Left lung (tissue), 10 donors: ENCODE results near the gene SPATA9. TPM values are rescaled to one million over a fixed set of nuclear protein-coding genes. Genes with fewer than 3 reads are reported as not detected.

ENCODE experiments used
- ATAC-seq: fragments of 200-7000 bp; cut with Tn5 transposase; one replicate; pipeline ENCODE4 v1.9.1; 2020; ENCODE audit warnings: moderate library complexity
- DNase-seq, 4 donors: peaks; one replicate each; pipeline ENCODE4 v3.0.0-alpha.2; 2013 to 2020
- H3K27ac ChIP-seq, 2 donors: fragments of 200-600 bp; sonication (generic) in 1 of 2; one replicate each; pipeline versions ENCODE4 v1.5.0 to v1.8.0; 2020 to 2021
- H3K27me3 ChIP-seq, 2 donors: fragments of 200-600 bp; sonication (generic) in 1 of 2; one replicate each; pipeline versions ENCODE4 v1.5.0 to v1.8.0; 2020 to 2021
- H3K36me3 ChIP-seq, 2 donors: fragments of 200-600 bp; sonication (generic) in 1 of 2; one replicate each; pipeline versions ENCODE4 v1.5.0 to v1.8.0; 2020 to 2021
- H3K4me1 ChIP-seq, 2 donors: fragments of 200-600 bp; one replicate each; pipeline ENCODE4 v1.8.0; 2021
- H3K4me3 ChIP-seq, 2 donors: fragments of 200-600 bp; sonication (generic) in 1 of 2; one replicate each; pipeline versions ENCODE4 v1.5.0 to v1.8.0; 2020 to 2021; ENCODE audit warnings: mild to moderate bottlenecking in 1 of 2
- H3K9me3 ChIP-seq, 2 donors: fragments of 200-600 bp; sonication (generic) in 1 of 2; one replicate each; pipeline versions ENCODE4 v1.5.0 to v1.8.0; 2020 to 2021
- CTCF ChIP-seq, 2 donors: fragments of 200-600 bp; sonication (generic) in 1 of 2; IDR thresholded peaks; one replicate each; pipeline versions ENCODE4 v1.5.0 to v1.8.0; 2021; ENCODE audit warnings: antibody characterized with exemption in 2 of 2
- intact Hi-C, 2 donors: fragments of 100-400 bp; cut with DNase I; formaldehyde crosslinking; loops; one replicate each; pipeline versions ENCODE4 v1.11.2 to v1.14.2; 2022
- polyA plus RNA-seq, 6 donors: library from polyadenylated mRNA; unstranded; fragments of 120-200 nt; gene quantifications; one replicate each; pipeline ENCODE4 v1.2.1, GENCODE V29; 2013; ENCODE audit not compliant: insufficient read length in 6 of 6
- total RNA-seq, 2 donors: library from RNA; stranded (reverse); fragmentation: NEBNext Ultra II Directional; extraction: Animal tissue kit (Norgen Biotek cat#: 25700); gene quantifications; one replicate each; pipeline ENCODE4 v1.2.1, GENCODE V29; 2021
- donor health status: DM: no; HTN: yes; CAD: no.
- donor health status: DM: no; HTN: no; CAD: no.

The SPATA9 gene
- total and polyA plus RNA-seq, 8 donors = 0.31 to 2.3 (median 1.3) TPM

- intact Hi-C loops = no loop called here
- H3K27ac ChIP-seq = no peak overlapping the region
- DNase-seq (no peak), ATAC-seq (no peak)
- no peaks in the 10 kb centered on the region for H3K27me3 ChIP-seq
- no peaks in the 10 kb centered on the region for H3K36me3 ChIP-seq
- no peaks in the 10 kb centered on the region for H3K9me3 ChIP-seq
- no peak overlapping the region for H3K4me3 ChIP-seq
- H3K4me1 ChIP-seq = no peaks in the 10 kb centered on the region
- no peak for TF ChIP-seq CTCF (IDR thresholded peaks at IDR 0.05)
Measured at GRCh38 chr5:95686651-95687050, 3.9 kb upstream of the SPATA9 start.

- intact Hi-C loops = no loop called here
- DNase-seq = no peak
Measured at GRCh38 chr5:95684361-95684760, 1.6 kb upstream of the SPATA9 start.

GRCh38 chr5:95673081-95673480 is 9.7 kb downstream of the SPATA9 start:
- Histone ChIP-seq H3K36me3 (no peaks in the 10 kb centered on the region), H3K9me3 (no peaks in the 10 kb centered on the region), H3K4me3 (no peak overlapping the region), H3K4me1 (peaks cover 0 to 4% of the 10 kb centered on the region in 2 donors), H3K27ac (no peak overlapping the region), H3K27me3 (no peaks in the 10 kb centered on the region)
- no peak for TF ChIP-seq CTCF (IDR thresholded peaks at IDR 0.05)
- no peak for DNase-seq
- intact Hi-C loops = no loop called here
- no peak for ATAC-seq

More at GRCh38 chr5:95684361-95684760, 1.6 kb upstream of the SPATA9 start:
- no peaks in the 10 kb centered on the region for H3K9me3 ChIP-seq
- H3K4me3 ChIP-seq = no peak overlapping the region
- H3K4me1 ChIP-seq = no peaks in the 10 kb centered on the region
- H3K27ac ChIP-seq = no peak overlapping the region
- ATAC-seq = no peak
- H3K27me3 ChIP-seq = no peaks in the 10 kb centered on the region
- H3K36me3 ChIP-seq = no peaks in the 10 kb centered on the region
- no peak for TF ChIP-seq CTCF (IDR thresholded peaks at IDR 0.05)

DNA sequence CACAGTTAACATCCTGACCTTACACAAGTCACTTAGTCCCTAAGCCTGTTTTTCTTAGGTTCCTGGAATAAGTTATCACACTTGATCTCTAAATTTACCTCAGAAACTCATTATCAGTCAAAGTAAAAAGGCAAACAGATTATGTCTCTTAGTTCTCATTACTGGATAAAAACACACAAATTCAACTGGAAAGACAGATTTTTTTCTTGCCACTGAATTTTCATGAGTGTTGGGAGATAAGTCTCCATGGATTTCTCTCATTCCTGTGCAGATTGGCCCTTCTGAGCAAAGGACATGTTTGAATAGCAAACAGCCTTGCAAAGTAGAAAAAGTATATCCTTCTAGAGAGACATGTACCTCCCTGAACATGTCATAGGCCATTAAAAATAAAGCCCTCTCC is 10.2 kb downstream of the SPATA9 start:
- intact Hi-C loops = no loop called here
- peaks cover 0 to 4% of the 10 kb centered on the region in 2 donors for H3K4me1 ChIP-seq
- ATAC-seq = no peak

GRCh38 chr5:95671826-95672225 is 11.0 kb downstream of the SPATA9 start:
- Histone ChIP-seq H3K9me3 (no peaks in the 10 kb centered on the region), H3K27me3 (no peaks in the 10 kb centered on the region), H3K4me1 (peaks cover 0 to 4% of the 10 kb centered on the region in 2 donors), H3K4me3 (no peak overlapping the region), H3K36me3 (no peaks in the 10 kb centered on the region), H3K27ac (no peak overlapping the region)
- no peak for TF ChIP-seq CTCF (IDR thresholded peaks at IDR 0.05)
- DNase-seq (no peak), ATAC-seq (no peak)
- intact Hi-C loops = no loop called here

More for the DNA sequence above, 10.2 kb downstream of the SPATA9 start:
- no peaks in the 10 kb centered on the region for H3K36me3 ChIP-seq
- H3K9me3 ChIP-seq = no peaks in the 10 kb centered on the region
- no peak for TF ChIP-seq CTCF (IDR thresholded peaks at IDR 0.05)
- H3K27me3 ChIP-seq = no peaks in the 10 kb centered on the region
- DNase-seq = no peak
- no peak overlapping the region for H3K4me3 ChIP-seq
- H3K27ac ChIP-seq = no peak overlapping the region
